OCI-LY7 (cell line): ENCODE measurements around the gene TACC3.

Source experiments
- CTCF ChIP-seq: fragments of 200-600 bp; sonication (generic); conservative IDR thresholded peaks from 2 replicates; pipeline ENCODE4 v1.5.1; 2014; ENCODE audit warnings: mild to moderate bottlenecking, antibody characterized with exemption, low read length, moderate library complexity, mixed read lengths
- EZH2phosphoT487 ChIP-seq: fragments of 200-600 bp; sonication (generic); IDR thresholded peaks from 2 replicates; pipeline ENCODE4 v1.6.1; 2018; ENCODE audit warnings: low read depth, borderline replicate concordance, mild to moderate bottlenecking, mixed run types, antibody characterized with exemption, low read length, moderate library complexity, mixed read lengths

- no peak for TF ChIP-seq CTCF
- no peak for TF ChIP-seq EZH2phosphoT487
These were observed 9.9 kb downstream of the TACC3 start for GRCh38 chr4:1731180-1731579.
